Epidermal melanocyte (primary cell): ENCODE results near the gene GDI1.
"Not testable (repeated sequence)": the region's sequence is repeated elsewhere in the genome, so short reads cannot be mapped to it uniquely, and the experiment has no call there.

Experiments
- DNase-seq: peaks from one replicate; pipeline ENCODE4 v3.0.0; 2011; ENCODE audit warnings: low spot score; ENCODE audit not compliant: insufficient read length

GDI1 gene

DNA sequence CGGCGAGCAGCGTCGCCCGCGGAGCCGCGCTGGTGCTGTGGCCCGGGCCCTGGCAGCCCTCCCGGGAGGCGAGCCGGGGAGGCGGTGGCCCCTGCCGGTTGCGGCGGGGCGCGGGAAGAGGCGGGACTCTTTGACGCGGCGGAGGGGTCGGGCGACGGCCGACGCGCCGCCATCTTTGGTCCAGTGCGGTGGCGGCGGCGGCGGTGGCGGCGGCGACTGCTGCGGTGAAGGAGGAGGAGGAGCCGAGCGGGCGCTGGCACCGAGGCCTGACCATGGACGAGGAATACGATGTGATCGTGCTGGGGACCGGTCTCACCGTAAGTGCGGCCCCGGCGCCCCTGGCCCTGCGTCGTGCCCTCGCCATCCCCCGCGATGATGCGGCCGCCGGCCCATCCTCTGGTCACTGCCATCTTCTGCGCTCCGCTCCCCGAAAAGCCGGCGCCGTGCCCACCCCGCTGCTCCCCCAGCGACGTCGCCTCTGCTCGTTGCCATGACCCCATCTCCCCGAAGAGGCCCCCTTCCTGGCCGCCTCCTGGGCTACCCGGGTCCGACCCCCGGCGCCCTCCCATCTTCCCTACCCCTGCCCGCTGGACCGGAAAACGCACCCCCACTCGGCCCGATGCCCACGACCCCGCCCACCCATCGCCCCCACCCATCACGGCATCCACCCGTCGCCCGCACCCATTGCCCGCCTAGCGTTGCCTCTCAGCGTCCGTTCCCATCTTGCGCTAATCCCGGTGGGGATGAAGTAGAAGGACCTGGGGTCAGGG is at the start of gene GDI1:
GDI1 (plus strand) TSS at position 172 of the 770 bp plus-strand sequence; CDS start at position 273, 101 bp downstream.
- peak; percentile 64 for DNase-seq

DNA sequence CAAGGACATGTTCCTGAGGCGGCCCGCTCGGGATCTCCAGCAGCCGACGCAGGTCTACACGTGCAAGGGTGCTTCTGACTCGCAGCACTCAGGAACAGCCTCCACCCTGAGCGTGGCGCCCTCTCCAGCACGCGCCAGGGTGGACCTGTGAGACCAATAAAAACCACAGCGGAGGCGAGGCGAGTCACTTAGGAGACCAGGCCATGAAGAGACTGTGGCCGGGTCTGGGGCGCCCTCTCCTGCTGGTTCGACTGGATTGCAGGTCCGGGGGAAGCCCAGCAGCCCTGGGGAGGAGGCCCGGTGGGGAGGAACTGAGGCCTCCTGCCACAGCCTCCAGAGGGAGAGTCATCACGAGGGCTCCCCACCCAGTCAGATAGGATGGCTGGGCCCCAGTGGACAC is 48.9 kb upstream of the GDI1 start:
- DNase-seq, result not testable (repeated sequence)

DNA sequence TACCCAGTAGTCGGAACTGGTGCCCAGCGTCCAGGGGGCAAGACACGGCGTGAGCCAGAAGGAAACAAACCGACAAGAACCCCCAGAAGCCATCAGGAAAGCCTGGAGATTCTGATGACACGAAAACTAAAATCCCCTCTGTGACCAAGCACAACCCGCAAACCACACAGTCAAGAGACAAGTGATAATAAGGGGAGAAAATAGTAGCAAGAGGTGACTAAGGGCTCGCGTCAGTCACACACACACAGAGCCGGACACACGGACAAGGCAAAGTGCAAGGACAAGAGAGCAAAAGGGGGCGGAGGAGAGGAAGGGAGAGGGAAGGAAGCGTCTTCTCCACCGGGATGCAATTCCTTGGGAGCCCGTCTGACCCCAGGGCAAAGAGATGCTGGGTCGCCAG is 48.3 kb upstream of the GDI1 start:
- not testable (repeated sequence) for DNase-seq

DNA sequence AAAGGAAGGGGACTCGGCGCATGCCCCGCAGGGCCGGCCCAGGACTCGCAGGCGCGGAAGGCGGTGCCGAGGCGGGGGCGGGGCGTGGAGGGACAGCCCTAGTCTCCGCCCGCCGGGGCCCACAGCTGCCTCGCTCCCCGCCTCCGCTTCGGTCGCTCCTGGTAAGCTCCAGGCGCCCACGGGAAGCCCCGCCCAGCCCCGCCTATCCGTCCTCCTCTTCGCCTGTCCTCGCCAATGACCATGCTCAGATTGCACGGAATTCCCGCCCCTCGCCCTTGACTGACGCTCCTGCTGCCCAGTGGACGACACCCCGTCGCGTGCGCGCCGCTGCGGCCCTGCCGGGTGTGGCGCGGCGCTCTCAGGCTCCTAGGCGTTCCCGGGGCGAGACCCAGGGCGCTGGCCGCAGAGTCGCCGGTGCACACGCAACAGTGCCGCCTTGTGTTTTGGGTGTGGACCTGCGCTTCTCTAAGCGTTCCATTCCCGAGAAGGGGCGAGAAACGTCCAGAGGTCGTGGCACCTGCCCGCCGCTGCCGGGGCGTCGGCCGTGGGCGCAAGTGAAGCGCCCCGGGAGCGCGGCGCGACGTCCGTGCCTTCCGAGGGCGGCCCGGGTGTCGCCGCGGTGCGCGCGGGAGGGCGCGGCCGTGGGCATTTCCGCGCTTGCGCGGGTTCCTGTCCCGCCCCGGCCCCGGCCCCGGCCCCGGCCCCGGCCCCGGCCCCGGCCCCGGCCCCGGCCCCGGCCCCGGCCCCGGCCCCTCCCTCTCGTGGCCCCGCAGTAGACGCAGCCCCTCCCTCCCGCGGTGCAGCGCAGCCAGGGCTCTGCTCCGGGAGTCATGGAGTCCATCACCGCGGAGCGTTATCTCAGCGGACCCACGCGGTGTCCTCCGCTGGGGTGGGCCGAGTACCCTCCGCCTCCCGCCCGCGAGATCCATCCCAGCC is 46.9 kb upstream of the GDI1 start:
- not testable (repeated sequence) for DNase-seq

GRCh38 chrX:154396363-154396762 is 40.6 kb upstream of the GDI1 start:
- not testable (repeated sequence) for DNase-seq

DNA sequence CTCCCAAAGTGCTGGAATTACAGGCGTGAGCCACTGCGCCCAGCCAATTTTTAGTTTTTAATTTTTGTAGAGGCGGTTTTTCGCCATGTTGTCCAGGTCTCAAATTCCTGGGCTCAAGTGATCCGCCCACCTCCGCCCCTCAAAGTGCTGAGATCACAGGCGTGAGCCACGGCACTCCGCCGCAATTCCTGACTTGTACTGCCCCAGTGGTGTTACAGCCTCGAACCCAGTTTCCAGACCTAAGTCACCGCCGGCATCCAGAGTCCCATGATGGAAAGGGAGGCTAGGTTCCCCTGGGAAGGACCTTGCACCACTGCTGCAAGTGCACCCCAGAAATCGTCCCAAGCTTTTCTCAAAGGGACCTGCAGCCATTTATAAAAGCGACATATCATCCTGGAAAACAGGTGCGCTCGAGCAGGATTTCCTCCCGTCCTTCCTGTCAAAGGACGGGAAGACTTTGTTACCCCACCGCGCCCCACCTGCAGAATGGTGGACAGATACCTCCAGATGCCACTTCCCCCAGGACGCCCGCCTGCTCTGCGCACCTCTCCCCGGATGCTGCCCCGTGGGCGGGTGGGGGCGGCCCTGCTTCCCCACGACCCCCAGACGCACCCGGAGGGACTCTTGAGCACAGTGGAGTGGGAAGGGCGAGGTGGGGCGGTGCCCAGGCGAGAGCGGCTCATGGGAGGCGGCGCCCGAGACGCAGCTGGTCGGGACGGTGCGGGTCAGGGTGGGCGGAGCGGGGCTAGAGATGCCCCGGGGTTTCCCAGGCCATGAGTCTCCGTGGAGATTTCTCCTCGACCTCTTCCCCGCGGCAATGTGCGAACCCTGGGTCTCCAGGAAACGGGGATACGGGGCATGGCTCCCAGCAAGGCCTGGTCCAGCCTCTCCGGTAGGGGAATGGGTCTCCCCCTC is 39.7 kb upstream of the GDI1 start:
- DNase-seq, result peak; percentile 29

GRCh38 chrX:154397888-154398667 is 38.9 kb upstream of the GDI1 start, which contains the start of gene RPL10:
Gene RPL10 (plus strand): TSS chrX:154398377. CDS start chrX:154398520, 143 bp downstream.
- DNase-seq, result peak; percentile 92

- DNase-seq, result peak; percentile 28
Measured at GRCh38 chrX:154398668-154399526, 38.1 kb upstream of the GDI1 start.

DNA sequence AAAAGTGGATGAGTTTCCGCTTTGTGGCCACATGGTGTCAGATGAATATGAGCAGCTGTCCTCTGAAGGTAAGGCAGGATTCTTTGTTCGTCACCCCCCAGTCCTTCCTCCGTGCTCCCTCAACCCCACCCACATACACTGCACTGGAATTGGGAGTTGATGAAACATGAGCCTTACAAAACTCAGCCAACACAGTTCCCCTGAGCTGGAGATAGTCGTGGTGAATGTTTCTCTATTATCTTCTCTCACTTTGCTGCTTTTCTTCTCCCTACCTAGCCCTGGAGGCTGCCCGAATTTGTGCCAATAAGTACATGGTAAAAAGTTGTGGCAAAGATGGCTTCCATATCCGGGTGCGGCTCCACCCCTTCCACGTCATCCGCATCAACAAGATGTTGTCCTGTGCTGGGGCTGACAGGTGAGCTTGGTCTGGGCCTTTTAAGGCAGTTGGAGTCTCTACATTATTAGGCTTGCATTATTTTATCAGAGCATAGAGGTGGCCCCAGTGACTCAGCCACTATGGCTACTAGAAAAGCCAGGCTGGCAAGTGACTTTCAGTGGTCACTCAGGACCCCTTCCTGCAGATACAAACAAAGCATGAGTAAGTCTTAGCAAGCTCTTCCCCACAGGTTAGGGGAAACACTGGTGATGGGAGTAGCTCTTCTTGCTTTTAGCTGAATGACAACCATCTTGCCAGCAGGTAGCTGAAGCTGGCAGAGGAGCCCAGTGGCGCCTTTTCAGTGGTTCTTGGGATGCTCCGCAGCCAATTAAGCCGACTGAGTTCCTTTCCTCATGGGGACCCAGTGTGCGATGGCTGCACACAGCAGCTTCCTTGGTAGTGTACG is 37.2 kb upstream of the GDI1 start:
- DNase-seq, result no peak

GRCh38 chrX:154400369-154400817 is 36.6 kb upstream of the GDI1 start:
- DNase-seq, result not testable (repeated sequence)

- DNase-seq, result no peak
Measured at GRCh38 chrX:154401045-154401799, 35.7 kb upstream of the GDI1 start.

GRCh38 chrX:154401918-154402621 is 34.9 kb upstream of the GDI1 start:
- no peak for DNase-seq

DNA sequence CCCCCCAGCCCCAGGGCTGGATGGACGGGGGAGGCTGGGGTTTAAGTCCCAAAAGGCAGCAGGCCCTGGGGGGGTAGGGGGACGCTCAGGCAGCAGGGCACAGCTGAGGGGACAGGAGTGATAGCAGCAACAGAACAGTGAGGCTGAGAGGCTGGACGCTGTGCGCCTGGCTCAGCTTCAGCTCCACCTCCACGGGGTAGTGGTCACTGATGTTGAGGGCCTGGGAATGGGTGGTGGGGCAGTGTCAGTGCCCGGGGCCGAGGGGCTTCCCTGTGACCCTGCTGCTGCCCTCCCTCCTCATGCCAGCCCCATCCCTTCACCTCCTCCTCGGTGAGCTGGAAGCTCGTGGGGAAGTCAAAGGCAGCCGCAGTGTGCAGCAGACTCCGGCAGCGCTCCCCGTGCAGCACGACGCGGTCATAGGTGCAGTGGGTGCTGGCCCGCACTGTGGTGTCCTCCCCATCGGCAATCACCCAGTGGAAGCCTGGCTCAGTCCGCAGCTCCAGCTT is 34.3 kb upstream of the GDI1 start:
- DNase-seq, result no peak

DNA sequence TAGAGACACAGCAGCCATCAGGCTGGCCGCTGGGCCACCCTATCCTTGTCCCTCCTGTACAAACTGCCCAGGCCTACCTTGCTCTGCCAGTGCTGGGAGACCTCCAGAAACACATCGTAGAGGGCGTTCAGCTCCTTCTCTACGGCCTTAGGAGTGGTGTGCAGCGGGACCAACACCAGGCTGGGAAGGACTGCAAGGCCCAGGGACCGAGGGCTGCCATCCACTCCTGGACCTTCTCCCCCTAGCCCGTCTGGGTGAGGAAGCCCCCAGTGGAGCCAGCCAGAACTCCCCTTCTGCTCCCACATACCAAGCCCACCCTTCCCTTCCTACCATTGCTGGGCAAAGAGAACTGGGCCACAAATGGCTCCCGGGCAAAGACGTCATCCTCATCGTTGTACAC is 33.8 kb upstream of the GDI1 start:
- no peak for DNase-seq

DNA sequence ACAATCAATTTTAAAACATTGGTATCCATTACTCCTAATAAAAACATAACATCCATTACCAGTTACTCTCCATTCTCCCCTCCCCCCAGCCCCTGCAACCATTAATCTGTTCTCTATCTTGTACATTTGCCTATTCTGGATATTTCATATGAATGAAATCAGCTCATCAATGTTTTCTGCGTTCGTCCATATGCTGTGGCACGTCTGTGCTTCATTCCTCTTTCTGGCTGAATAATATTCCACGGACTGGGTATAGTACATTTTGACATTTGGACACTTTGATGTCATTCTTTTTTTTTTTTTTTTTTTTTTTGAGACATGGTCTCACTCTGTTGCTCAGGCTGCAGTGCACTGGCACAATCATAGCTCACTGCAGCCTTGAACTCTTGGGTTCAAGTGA is 33.1 kb upstream of the GDI1 start:
- no peak for DNase-seq

- DNase-seq, result no peak
Measured at GRCh38 chrX:154404625-154405192, 32.2 kb upstream of the GDI1 start.
